B cell (primary cell): ENCODE results near the gene PDZD2. TPM values are rescaled to one million over a fixed set of nuclear protein-coding genes. Genes with fewer than 3 reads are reported as not detected.

ENCODE experiments used
- ATAC-seq: fragments of 200-7000 bp; cut with Tn5 transposase; one replicate; pipeline ENCODE4 v1.10.0; 2021; ENCODE audit warnings: low read depth, mild to moderate bottlenecking, moderate number of reproducible peaks, moderate library complexity
- CTCF ChIA-PET: fragments of 350-600 bp; sonication (Branson Sonifier 250); formaldehyde crosslinking; loops from one replicate; lab custom pipeline; 2021; ENCODE audit warnings: antibody characterized with exemption, inconsistent platforms; lab: Charles Lee
- POLR2A ChIA-PET: fragments of 350-600 bp; sonication (Branson Sonifier 250); formaldehyde crosslinking; loops from one replicate; lab custom pipeline; 2021; ENCODE audit warnings: antibody characterized with exemption; lab: Charles Lee
- DNase-seq: peaks from one replicate; pipeline ENCODE4 v3.0.0; 2013
- H2AFZ ChIP-seq: 2 replicates; pipeline ENCODE4 v1.6.1; 2012; ENCODE audit warnings: mild to moderate bottlenecking, low read depth, low read length; ENCODE audit not compliant: insufficient read depth, poor library complexity, severe bottlenecking
- H3K27ac ChIP-seq, 2 donors: 1 replicate in 1 of 2; 2 replicates in 1 of 2; pipeline ENCODE4 v1.5.1; 2012 to 2013; ENCODE audit warnings: low read length in 2 of 2, mild to moderate bottlenecking in 2 of 2, moderate library complexity in 1 of 2
- H3K27me3 ChIP-seq, 4 experiments: fragments of 200-600 bp in 1 of 4; sonication (generic) in 1 of 4; replicated peaks in 1 of 4; 1 replicate in 2 of 4; 2 replicates in 2 of 4; pipeline versions ENCODE4 v1.6.1 to v1.7.0; 2013 to 2016; ENCODE audit warnings: low read length in 3 of 4, mild to moderate bottlenecking in 2 of 4, mixed read lengths in 1 of 4, moderate library complexity in 1 of 4; ENCODE audit not compliant: insufficient read depth in 4 of 4, control insufficient read depth in 3 of 4; ENCODE audit errors: control extremely low read depth in 1 of 4
- H3K36me3 ChIP-seq, 2 experiments: replicated peaks in 1 of 2; 1 replicate in 1 of 2; 2 replicates in 1 of 2; pipeline versions ENCODE4 v1.6.1 to v1.7.1; 2013; ENCODE audit warnings: low read length in 1 of 2; ENCODE audit not compliant: insufficient read depth in 2 of 2, control insufficient read depth in 1 of 2; ENCODE audit errors: control extremely low read depth in 1 of 2, extremely low read depth in 1 of 2
- H3K4me1 ChIP-seq, 2 donors: fragments of 200-600 bp in 1 of 2; sonication (generic) in 1 of 2; 1 replicate in 1 of 2; 2 replicates in 1 of 2; pipeline versions ENCODE4 v1.5.1 to v1.6.1; 2013 to 2017; ENCODE audit warnings: low read length in 2 of 2; ENCODE audit not compliant: control insufficient read depth in 2 of 2, insufficient read depth in 2 of 2
- H3K4me2 ChIP-seq: replicated peaks from 2 replicates; pipeline ENCODE3; 2012; ENCODE audit warnings: mild to moderate bottlenecking, low read depth, low read length; ENCODE audit not compliant: poor library complexity, severe bottlenecking
- H3K4me3 ChIP-seq, 5 experiments: fragments of 200-600 bp in 1 of 5; sonication (generic) in 1 of 5; 1 replicate in 3 of 5; 2 replicates in 2 of 5; pipeline versions ENCODE4 v1.5.1 to v1.7.0; 2011 to 2016; ENCODE audit warnings: low read length in 4 of 5, mild to moderate bottlenecking in 4 of 5, low read depth in 2 of 5, control low read depth in 1 of 5, moderate library complexity in 1 of 5; ENCODE audit not compliant: insufficient read depth in 1 of 5; ENCODE audit errors: control extremely low read depth in 1 of 5, extremely low read depth in 1 of 5
- H3K79me2 ChIP-seq: fragments of 200-600 bp; sonication (generic); one replicate; pipeline ENCODE4 v1.6.0; 2016; ENCODE audit warnings: low read length; ENCODE audit not compliant: control insufficient read depth, insufficient read depth
- H3K9ac ChIP-seq: fragments of 200-600 bp; sonication (generic); 2 replicates; pipeline ENCODE4 v1.6.1; 2017; ENCODE audit warnings: mild to moderate bottlenecking, low read length, moderate library complexity
- H3K9me3 ChIP-seq, 3 donors: one replicate each; pipeline versions ENCODE4 v1.6.1 to v1.7.1; 2013; ENCODE audit warnings: low read length in 2 of 3; ENCODE audit not compliant: control insufficient read depth in 2 of 3, insufficient read depth in 1 of 3; ENCODE audit errors: control extremely low read depth in 1 of 3
- H4K20me1 ChIP-seq: 2 replicates; pipeline ENCODE4 v1.6.0; 2012; ENCODE audit warnings: mild to moderate bottlenecking, low read length; ENCODE audit not compliant: insufficient read depth, control insufficient read depth, poor library complexity, severe bottlenecking
- H3K27ac Mint-ChIP-seq: one replicate; pipeline ENCODE4 v1.8.0; 2021; ENCODE audit warnings: mixed read lengths
- H3K27me3 Mint-ChIP-seq: one replicate; pipeline ENCODE4 v1.8.0; 2021; ENCODE audit warnings: mixed read lengths
- H3K4me1 Mint-ChIP-seq: one replicate; pipeline ENCODE4 v1.8.0; 2021; ENCODE audit warnings: mixed read lengths
- H3K4me3 Mint-ChIP-seq: one replicate; pipeline ENCODE4 v1.8.0; 2021; ENCODE audit warnings: mixed read lengths
- H3K9me3 Mint-ChIP-seq: one replicate; pipeline ENCODE4 v1.8.0; 2022; ENCODE audit warnings: mixed read lengths; ENCODE audit not compliant: insufficient read depth
- CTCF ChIP-seq: fragments of 200-600 bp; IDR thresholded peaks from one replicate; pipeline ENCODE4 v1.8.0; 2022; ENCODE audit warnings: antibody characterized with exemption, mild to moderate bottlenecking
- EZH2 ChIP-seq: IDR thresholded peaks from 2 replicates; pipeline ENCODE4 v1.6.1; 2012; ENCODE audit warnings: borderline replicate concordance, low read depth, mild to moderate bottlenecking, moderate library complexity, low read length; ENCODE audit not compliant: insufficient read depth, poor library complexity, severe bottlenecking
- WGBS: methylation state at CpG from one replicate; pipeline ENCODE4 v1.1.5; 2013; ENCODE audit warnings: missing lambda C conversion rate; ENCODE audit not compliant: insufficient coverage; 5-methylcytosine and 5-hydroxymethylcytosine counted together
- intact Hi-C: fragments of 100-400 bp; cut with micrococcal nuclease; formaldehyde crosslinking; loops from one replicate; pipeline ENCODE4 v1.10.0; 2022
- polyA plus RNA-seq: library from polyadenylated mRNA; depleted of rRNA; stranded (reverse); fragments of >200 nt; gene quantifications from 2 replicates; pipeline ENCODE4 v1.2.3, GENCODE V29; 2012
- total RNA-seq, 2 donors: library from RNA; stranded (reverse); fragments of 120-200 nt in 1 of 2; gene quantifications; 1 replicate in 1 of 2; 2 replicates in 1 of 2; pipeline versions ENCODE4 v1.2.3 to v1.2.4, GENCODE V29; 2013 to 2022

Gene PDZD2
- total and polyA plus RNA-seq, 2 donors (not counting 1 experiment from before 2014, with no cell fraction given): not detected

- Mint-ChIP-seq H3K4me3 (no peak overlapping the region), H3K27me3 (no peaks in the 10 kb centered on the region), H3K27ac (no peak overlapping the region), H3K9me3 (no peaks in the 10 kb centered on the region), H3K4me1 (no peaks in the 10 kb centered on the region)
- no peak overlapping the region for H3K4me2 ChIP-seq
- DNase-seq (no peak), ATAC-seq (no peak)
- ChIA-PET CTCF (no interaction called here), POLR2A (no interaction called here)
- H3K27ac ChIP-seq: no peak overlapping the region
- H3K4me1 ChIP-seq: no peaks in the 10 kb centered on the region
- WGBS: 85% methylated on average over 9 of the region's 9 CpGs
- no peak overlapping the region for H2AFZ ChIP-seq
- H3K79me2 ChIP-seq: no peaks in the 10 kb centered on the region
- TF ChIP-seq CTCF (no peak), EZH2 (no peak)
- H4K20me1 ChIP-seq: no peaks in the 10 kb centered on the region
- no peaks in the 10 kb centered on the region for H3K27me3 ChIP-seq
- no peak overlapping the region for H3K9ac ChIP-seq
- H3K9me3 ChIP-seq: no peaks in the 10 kb centered on the region
- intact Hi-C loops: no loop called here
- H3K36me3 ChIP-seq: peaks cover 0 to 23% of the 10 kb centered on the region in 2 experiments
- no peak overlapping the region for H3K4me3 ChIP-seq
Observed at GRCh38 chr5:32099486-32100035, 460.6 kb downstream of the PDZD2 start.

GRCh38 chr5:32100230-32100629 is 461.3 kb downstream of the PDZD2 start:
- ChIA-PET POLR2A (no interaction called here), CTCF (no interaction called here)
- no peak overlapping the region for H3K4me3 ChIP-seq
- Mint-ChIP-seq H3K9me3 (no peaks in the 10 kb centered on the region), H3K4me3 (no peak overlapping the region), H3K4me1 (no peaks in the 10 kb centered on the region), H3K27me3 (no peaks in the 10 kb centered on the region), H3K27ac (no peak overlapping the region)
- TF ChIP-seq EZH2 (no peak), CTCF (no peak)
- H3K4me1 ChIP-seq: no peaks in the 10 kb centered on the region
- no peak overlapping the region for H3K9ac ChIP-seq
- H3K9me3 ChIP-seq: no peaks in the 10 kb centered on the region
- H2AFZ ChIP-seq: no peak overlapping the region
- no peak for ATAC-seq
- 91% methylated on average over 4 of the region's 6 CpGs for WGBS
- no peak for DNase-seq
- intact Hi-C loops: no loop called here
- H3K79me2 ChIP-seq: no peaks in the 10 kb centered on the region
- H3K27me3 ChIP-seq: no peaks in the 10 kb centered on the region
- H3K36me3 ChIP-seq: peaks cover 0 to 23% of the 10 kb centered on the region in 2 experiments
- H3K4me2 ChIP-seq: no peak overlapping the region
- no peaks in the 10 kb centered on the region for H4K20me1 ChIP-seq
- H3K27ac ChIP-seq: no peak overlapping the region
